GM21529 (cell line): ENCODE measurements around the gene SYNRG.
"Not testable (repeated sequence)": the region's sequence is repeated elsewhere in the genome, so short reads cannot be mapped to it uniquely, and the experiment has no call there.

Source experiments
- ATAC-seq: cut with Tn5 transposase; IDR thresholded peaks from one replicate; pipeline ENCODE4 v1.9.1; 2021; ENCODE audit not compliant: unreplicated experiment

SYNRG gene

GRCh38 chr17:37609170-37610040 is at the start of gene SYNRG:
TSS of gene SYNRG (minus strand) at chr17:37609418. CDS start at chr17:37609355, 63 bp downstream.
- ATAC-seq, result peak; percentile 79

GRCh38 chr17:37657202-37657601 is 48.0 kb upstream of the SYNRG start:
- ATAC-seq, result no peak

GRCh38 chr17:37651849-37652248 is 42.6 kb upstream of the SYNRG start:
- no peak for ATAC-seq

GRCh38 chr17:37650419-37651003 is 41.3 kb upstream of the SYNRG start:
- no peak for ATAC-seq

GRCh38 chr17:37648555-37648954 is 39.3 kb upstream of the SYNRG start:
- no peak for ATAC-seq

- ATAC-seq, result no peak
Measured at GRCh38 chr17:37647856-37648255, 38.6 kb upstream of the SYNRG start.

GRCh38 chr17:37643869-37644268 is 34.7 kb upstream of the SYNRG start:
- no peak for ATAC-seq

- ATAC-seq, result peak; percentile 84
Measured at GRCh38 chr17:37643118-37643766, 34.0 kb upstream of the SYNRG start, which contains the start of gene DDX52. TSS of gene DDX52 (minus strand) at chr17:37643446. CDS start at chr17:37643420, 26 bp downstream.

- ATAC-seq, result no peak
Measured at GRCh38 chr17:37642681-37643080, 33.5 kb upstream of the SYNRG start.

GRCh38 chr17:37640015-37640414 is 30.8 kb upstream of the SYNRG start:
- ATAC-seq, result no peak

- no peak for ATAC-seq
Measured at GRCh38 chr17:37637956-37638355, 28.7 kb upstream of the SYNRG start.

- ATAC-seq, result not testable (repeated sequence)
Measured at GRCh38 chr17:37616430-37616829, 7.2 kb upstream of the SYNRG start.

GRCh38 chr17:37614823-37615222 is 5.6 kb upstream of the SYNRG start:
- ATAC-seq, result no peak

- ATAC-seq, result no peak
Measured at GRCh38 chr17:37614391-37614790, 5.2 kb upstream of the SYNRG start.

GRCh38 chr17:37610971-37611370 is 1.8 kb upstream of the SYNRG start:
- ATAC-seq, result no peak

- not testable (repeated sequence) for ATAC-seq
Measured at GRCh38 chr17:37610041-37610420, 813 bp upstream of the SYNRG start.

GRCh38 chr17:37608351-37609169 is 658 bp downstream of the SYNRG start:
- ATAC-seq, result peak; percentile 19

- ATAC-seq, result no peak
Measured at GRCh38 chr17:37607637-37608331, 1.4 kb downstream of the SYNRG start.

GRCh38 chr17:37605813-37606505 is 3.3 kb downstream of the SYNRG start:
- ATAC-seq, result no peak

GRCh38 chr17:37605081-37605480 is 4.1 kb downstream of the SYNRG start:
- ATAC-seq, result no peak
